CD4-positive, alpha-beta T cell (primary cell): ENCODE results near the gene CCT8. TPM values are rescaled to one million over a fixed set of nuclear protein-coding genes. Genes with fewer than 3 reads are reported as not detected.

Source experiments
- ATAC-seq: fragments of 200-7000 bp; cut with Tn5 transposase; one replicate; pipeline ENCODE4 v1.10.0; 2022; ENCODE audit warnings: mild to moderate bottlenecking; ENCODE audit not compliant: poor library complexity
- CTCF ChIA-PET: fragments of 350-600 bp; sonication (Branson Sonifier 250); formaldehyde crosslinking; loops from one replicate; lab custom pipeline; 2021; ENCODE audit warnings: antibody characterized with exemption, inconsistent platforms; lab: Charles Lee
- POLR2A ChIA-PET: fragments of 350-600 bp; sonication (Branson Sonifier 250); formaldehyde crosslinking; loops from one replicate; lab custom pipeline; 2021; ENCODE audit warnings: antibody characterized with exemption, inconsistent platforms; lab: Charles Lee
- DNase-seq, 14 experiments: peaks; one replicate each; pipeline ENCODE4 v3.0.0-alpha.2; 2013 to 2020; ENCODE audit warnings: mixed read lengths in 2 of 14
- H3K27ac ChIP-seq, 2 donors: one replicate each; pipeline versions ENCODE4 v1.5.1 to v1.7.0; 2013; ENCODE audit warnings: low read length in 2 of 2, low read depth in 1 of 2, mild to moderate bottlenecking in 1 of 2
- H3K27me3 ChIP-seq, 2 experiments: 1 replicate in 1 of 2; 2 replicates in 1 of 2; pipeline versions ENCODE4 v1.6.1 to v1.7.0; 2013; ENCODE audit warnings: low read length in 2 of 2, control low read depth in 1 of 2, mild to moderate bottlenecking in 1 of 2, moderate library complexity in 1 of 2; ENCODE audit not compliant: insufficient read depth in 2 of 2, control insufficient read depth in 1 of 2
- H3K36me3 ChIP-seq: one replicate; pipeline ENCODE4 v1.6.1; 2013; ENCODE audit warnings: low read length, control low read depth; ENCODE audit not compliant: insufficient read depth
- H3K4me1 ChIP-seq: one replicate; pipeline ENCODE4 v1.6.1; 2013; ENCODE audit warnings: low read length, control low read depth; ENCODE audit not compliant: insufficient read depth
- H3K4me3 ChIP-seq: one replicate; pipeline ENCODE4 v1.5.1; 2013; ENCODE audit warnings: mild to moderate bottlenecking, low read length, moderate library complexity
- H3K9me3 ChIP-seq, 2 experiments: 1 replicate in 1 of 2; 2 replicates in 1 of 2; pipeline versions ENCODE4 v1.6.1 to v1.7.0; 2013; ENCODE audit warnings: low read length in 2 of 2, mild to moderate bottlenecking in 2 of 2, control low read depth in 1 of 2, moderate library complexity in 1 of 2; ENCODE audit not compliant: control insufficient read depth in 1 of 2, insufficient read depth in 1 of 2
- H3K27ac Mint-ChIP-seq: one replicate; pipeline ENCODE4 v1.8.0; 2020; ENCODE audit warnings: mixed read lengths
- H3K27me3 Mint-ChIP-seq: one replicate; pipeline ENCODE4 v1.8.0; 2021; ENCODE audit warnings: mixed read lengths
- H3K36me3 Mint-ChIP-seq: one replicate; pipeline ENCODE4 v1.8.0; 2021; ENCODE audit warnings: low read depth, mixed read lengths
- H3K4me1 Mint-ChIP-seq: one replicate; pipeline ENCODE4 v1.8.0; 2021; ENCODE audit warnings: low read depth, mixed read lengths
- H3K4me3 Mint-ChIP-seq: one replicate; pipeline ENCODE4 v1.8.0; 2020; ENCODE audit warnings: mild to moderate bottlenecking, mixed read lengths
- H3K9me3 Mint-ChIP-seq: one replicate; pipeline ENCODE4 v1.8.0; 2020; ENCODE audit warnings: mixed read lengths
- intact Hi-C, 2 experiments: fragments of 100-400 bp; cut with DNase I in 1 of 2; cut with micrococcal nuclease in 1 of 2; formaldehyde crosslinking; loops; one replicate each; pipeline versions ENCODE4 v1.15.1 to v1.9.0; 2023 to 2025; cut with DNase I, micrococcal nuclease
- total RNA-seq, 174 experiments: library from RNA in 2 of 174; stranded (reverse) in 2 of 174; gene quantifications; one replicate each; pipeline ENCODE4 v1.2.3 and lab custom pipeline; 2021 to 2026
- TF ChIP-seq, protein P1 (sequence below): fragments of 200-600 bp; IDR thresholded peaks from one replicate; pipeline ENCODE4 v1.8.0; 2022; ENCODE audit warnings: antibody characterized with exemption, mild to moderate bottlenecking

CCT8 gene
- total RNA-seq, 2 experiments from 2014 or later = 121 to 126 TPM

DNA sequence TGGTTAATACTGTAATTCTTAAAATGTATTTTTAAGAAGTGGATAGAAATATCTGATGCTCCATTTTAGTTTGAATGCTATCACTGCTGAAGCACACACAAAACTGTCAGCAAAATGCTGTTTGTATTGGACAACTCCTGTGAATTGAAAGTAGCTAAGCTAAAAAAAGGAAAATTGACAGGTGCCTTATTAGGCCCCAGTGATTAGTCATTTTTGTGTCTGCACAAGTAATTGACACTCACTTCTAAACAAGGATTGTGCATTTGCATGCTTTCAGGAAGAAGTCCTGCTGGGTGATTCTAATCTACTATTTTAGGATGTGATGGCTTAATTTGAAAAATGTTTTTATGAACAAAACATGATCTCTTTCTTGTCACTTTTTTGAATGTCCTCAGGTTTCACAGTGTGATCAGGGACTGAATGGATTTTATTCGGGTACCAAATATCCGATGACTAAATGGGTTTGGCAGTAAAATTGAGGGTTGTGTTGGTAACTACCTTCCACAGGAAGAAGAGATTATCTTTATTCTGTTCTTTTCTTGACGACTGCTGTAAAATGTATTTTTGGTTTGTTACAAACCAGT lies 44.0 kb upstream of the CCT8 start:
- POLR2A ChIA-PET = no interaction called here
- Histone ChIP-seq H3K9me3 (no peaks in the 10 kb centered on the region), H3K4me1 (no peaks in the 10 kb centered on the region), H3K4me3 (no peak overlapping the region), H3K36me3 (no peaks in the 10 kb centered on the region), H3K27me3 (no peaks in the 10 kb centered on the region), H3K27ac (no peak overlapping the region)
- Mint-ChIP-seq H3K36me3 (no peaks in the 10 kb centered on the region), H3K27me3 (no peaks in the 10 kb centered on the region), H3K27ac (no peak overlapping the region), H3K4me3 (no peak overlapping the region), H3K9me3 (no peaks in the 10 kb centered on the region), H3K4me1 (no peaks in the 10 kb centered on the region)
- TF ChIP-seq, protein P1, sequence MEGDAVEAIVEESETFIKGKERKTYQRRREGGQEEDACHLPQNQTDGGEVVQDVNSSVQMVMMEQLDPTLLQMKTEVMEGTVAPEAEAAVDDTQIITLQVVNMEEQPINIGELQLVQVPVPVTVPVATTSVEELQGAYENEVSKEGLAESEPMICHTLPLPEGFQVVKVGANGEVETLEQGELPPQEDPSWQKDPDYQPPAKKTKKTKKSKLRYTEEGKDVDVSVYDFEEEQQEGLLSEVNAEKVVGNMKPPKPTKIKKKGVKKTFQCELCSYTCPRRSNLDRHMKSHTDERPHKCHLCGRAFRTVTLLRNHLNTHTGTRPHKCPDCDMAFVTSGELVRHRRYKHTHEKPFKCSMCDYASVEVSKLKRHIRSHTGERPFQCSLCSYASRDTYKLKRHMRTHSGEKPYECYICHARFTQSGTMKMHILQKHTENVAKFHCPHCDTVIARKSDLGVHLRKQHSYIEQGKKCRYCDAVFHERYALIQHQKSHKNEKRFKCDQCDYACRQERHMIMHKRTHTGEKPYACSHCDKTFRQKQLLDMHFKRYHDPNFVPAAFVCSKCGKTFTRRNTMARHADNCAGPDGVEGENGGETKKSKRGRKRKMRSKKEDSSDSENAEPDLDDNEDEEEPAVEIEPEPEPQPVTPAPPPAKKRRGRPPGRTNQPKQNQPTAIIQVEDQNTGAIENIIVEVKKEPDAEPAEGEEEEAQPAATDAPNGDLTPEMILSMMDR = no peak
- CTCF ChIA-PET = no interaction called here
- ATAC-seq (no peak), DNase-seq (no peak)
- intact Hi-C loops = no loop called here

DNA sequence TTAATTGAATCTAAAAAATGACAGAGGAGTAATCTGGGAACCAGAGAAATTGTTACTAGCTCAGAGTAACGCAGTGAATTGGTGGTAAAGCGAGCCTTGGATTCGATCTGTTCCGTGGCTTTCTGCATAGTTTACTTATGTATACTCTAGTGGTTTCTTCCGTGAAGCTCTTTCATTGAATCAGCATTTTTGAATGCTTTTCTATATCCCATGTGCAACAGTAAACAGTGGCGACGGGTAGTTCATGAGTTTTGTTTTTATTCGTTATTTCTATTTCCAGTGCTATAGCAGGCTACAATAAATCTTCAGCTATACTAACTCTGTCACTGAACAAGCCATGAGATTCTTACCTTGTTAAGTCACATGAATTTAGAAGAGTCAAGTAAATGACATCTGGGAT lies 42.5 kb upstream of the CCT8 start:
- no peaks in the 10 kb centered on the region for H3K27me3 Mint-ChIP-seq
- TF ChIP-seq, protein P1 = no peak
- ChIA-PET POLR2A (interaction anchor here (0.7 kb wide), 1 partner anchor 9 kb away, joined by 3 read pairs; no protein-coding TSS in a partner anchor), CTCF (interaction anchor here (1.1 to 1.4 kb wide), 2 partner anchors 9 to 18 kb away, joined by 3 to 4 read pairs; no protein-coding TSS in a partner anchor)
- ATAC-seq (no peak), DNase-seq (no peak)
- H3K4me1 Mint-ChIP-seq = no peaks in the 10 kb centered on the region
- Histone ChIP-seq H3K9me3 (no peaks in the 10 kb centered on the region), H3K36me3 (no peaks in the 10 kb centered on the region), H3K27me3 (no peaks in the 10 kb centered on the region), H3K4me1 (no peaks in the 10 kb centered on the region), H3K27ac (no peak overlapping the region), H3K4me3 (no peak overlapping the region)
- intact Hi-C loops = no loop called here
- H3K9me3 Mint-ChIP-seq = no peaks in the 10 kb centered on the region
- no peaks in the 10 kb centered on the region for H3K36me3 Mint-ChIP-seq
- no peak overlapping the region for H3K27ac Mint-ChIP-seq
- H3K4me3 Mint-ChIP-seq = no peak overlapping the region

- ChIA-PET CTCF (no interaction called here), POLR2A (interaction anchor here (0.6 kb wide), 1 partner anchor 199 kb away, joined by 3 read pairs; no protein-coding TSS in a partner anchor)
- no peaks in the 10 kb centered on the region for H3K9me3 Mint-ChIP-seq
- H3K4me3 Mint-ChIP-seq = no peak overlapping the region
- H3K27me3 Mint-ChIP-seq = no peaks in the 10 kb centered on the region
- intact Hi-C loops = loop anchor here in 1 of 2 experiments (5.0 kb wide), 1 partner anchor 722 kb away; no protein-coding TSS in a partner anchor
- Histone ChIP-seq H3K27ac (no peak overlapping the region), H3K36me3 (no peaks in the 10 kb centered on the region), H3K4me3 (no peak overlapping the region), H3K4me1 (no peaks in the 10 kb centered on the region), H3K9me3 (no peaks in the 10 kb centered on the region), H3K27me3 (no peaks in the 10 kb centered on the region)
- ATAC-seq (no peak), DNase-seq (no peak)
- TF ChIP-seq, protein P1 = no peak
- H3K27ac Mint-ChIP-seq = no peak overlapping the region
- H3K36me3 Mint-ChIP-seq = no peaks in the 10 kb centered on the region
- no peaks in the 10 kb centered on the region for H3K4me1 Mint-ChIP-seq
Observed at GRCh38 chr21:29114765-29115500, 41.5 kb upstream of the CCT8 start.
